K562 (cell line): Measurements from ENCODE around the gene ITPKB. TPM values are rescaled to one million over a fixed set of nuclear protein-coding genes. Genes with fewer than 3 reads are reported as not detected.

Experiments
- ATAC-seq: fragments of 200-7000 bp; cut with Tn5 transposase; 3 replicates; pipeline ENCODE4 v1.9.1; 2020; ENCODE audit warnings: moderate library complexity
- BruUV-seq: library from RNA; stranded (reverse); fragments of 400-500 nt; replicated peaks from 2 replicates; lab custom pipeline; 2021; lab: Mats Ljungman, UMichigan
- CTCF ChIA-PET: fragments of 300-600 bp; formaldehyde crosslinking; extraction: SDS; loops from one replicate; lab custom pipeline; 2021; ENCODE audit warnings: low intra/inter-chr PET ratio; lab: Yijun Ruan, JAX
- POLR2A ChIA-PET: fragments of 300-600, 350-650 bp; sonication (Branson Sonifier 250); formaldehyde crosslinking; extraction: SDS; loops from one replicate; lab custom pipeline; 2021; ENCODE audit warnings: antibody characterized with exemption, inconsistent platforms; lab: Yijun Ruan, JAX
- DNase-seq, 4 experiments: peaks; one replicate each; pipeline versions ENCODE4 v3.0.0 to v3.0.0-alpha.2; 2011 to 2018; ENCODE audit warnings: low spot score in 3 of 4, mixed read lengths in 3 of 4; ENCODE audit errors: extremely low read depth in 1 of 4
- FAIRE-seq: peaks from 2 replicates; lab custom pipeline; 2011; peaks lifted over from hg19 to GRCh38; lab: Jason Lieb, UNC
- H2AFZ ChIP-seq: 2 replicates; pipeline ENCODE4 v1.6.0; 2011; ENCODE audit warnings: low read depth, low read length, control low read depth, inconsistent platforms
- H3K27ac ChIP-seq: fragments of 200-600 bp; 3 replicates; pipeline ENCODE4 v1.8.0; 2011; ENCODE audit warnings: low read depth, mild to moderate bottlenecking, control low read depth, inconsistent platforms, low read length, moderate library complexity, mixed read lengths; ENCODE audit errors: extremely low read depth
- H3K27me3 ChIP-seq, 2 experiments: fragments of 300-600 bp in 1 of 2; 2 replicates in 1 of 2; 3 replicates in 1 of 2; pipeline versions ENCODE4 v1.6.0 to v1.8.0; 2011; ENCODE audit warnings: inconsistent platforms in 2 of 2, low read length in 2 of 2, mild to moderate bottlenecking in 1 of 2, mixed read lengths in 1 of 2, moderate library complexity in 1 of 2; ENCODE audit not compliant: control insufficient read depth in 2 of 2, insufficient read depth in 2 of 2
- H3K36me3 ChIP-seq: fragments of 300-600 bp; 3 replicates; pipeline ENCODE4 v1.8.0; 2011; ENCODE audit warnings: mild to moderate bottlenecking, low read length, inconsistent platforms; ENCODE audit not compliant: control insufficient read depth, insufficient read depth
- H3K4me1 ChIP-seq, 2 experiments: fragments of 200-600 bp in 1 of 2; replicated peaks in 1 of 2; 2 replicates in 1 of 2; 3 replicates in 1 of 2; pipeline versions ENCODE4 v1.5.1 to v1.8.0; 2011; ENCODE audit warnings: inconsistent platforms in 2 of 2, low read length in 2 of 2, mild to moderate bottlenecking in 1 of 2, mixed read lengths in 1 of 2, moderate library complexity in 1 of 2; ENCODE audit not compliant: control insufficient read depth in 2 of 2, insufficient read depth in 2 of 2
- H3K4me2 ChIP-seq: 2 replicates; pipeline ENCODE4 v1.6.1; 2011; ENCODE audit warnings: low read length, control low read depth, inconsistent platforms, mixed read lengths; ENCODE audit not compliant: insufficient read depth
- H3K4me3 ChIP-seq: fragments of 200-600 bp; sonication (generic), shearing (Covaris generic); 2 replicates; pipeline ENCODE4 v1.5.1; 2016; ENCODE audit warnings: control low read depth, inconsistent platforms
- H3K79me2 ChIP-seq: fragments of 200-600 bp; 3 replicates; pipeline ENCODE4 v1.8.0; 2011; ENCODE audit warnings: low read length, inconsistent platforms; ENCODE audit not compliant: control insufficient read depth, insufficient read depth
- H3K9ac ChIP-seq, 2 experiments: 2 replicates each; pipeline versions ENCODE4 v1.6.0 to v1.6.1; 2011; ENCODE audit warnings: low read depth in 2 of 2, low read length in 2 of 2, control low read depth in 1 of 2, inconsistent platforms in 1 of 2, mild to moderate bottlenecking in 1 of 2, mixed read lengths in 1 of 2; ENCODE audit not compliant: insufficient read depth in 1 of 2
- H3K9me1 ChIP-seq: one replicate; pipeline ENCODE4 v1.6.0; 2011; ENCODE audit warnings: inconsistent platforms, mild to moderate bottlenecking, low read length, moderate library complexity; ENCODE audit not compliant: control insufficient read depth, insufficient read depth
- H3K9me3 ChIP-seq: replicated peaks from 2 replicates; pipeline ENCODE4 v1.5.1; 2011; ENCODE audit warnings: low read depth, low read length, inconsistent platforms; ENCODE audit not compliant: control insufficient read depth, insufficient read depth
- H4K20me1 ChIP-seq: replicated peaks from 2 replicates; pipeline ENCODE4 v1.6.1; 2011; ENCODE audit warnings: low read length, inconsistent platforms, mixed read lengths; ENCODE audit not compliant: control insufficient read depth, insufficient read depth
- REST ChIP-seq, 2 experiments: fragments of 450-650 bp; formaldehyde crosslinking in 1 of 2; IDR thresholded peaks; 2 replicates each; pipeline versions ENCODE4 v1.4.0 to v1.6.1; 2014 to 2020; ENCODE audit warnings: mild to moderate bottlenecking in 2 of 2, borderline replicate concordance in 1 of 2, low read depth in 1 of 2
- WGBS: fragments of 100-300 bp; shearing (Covaris generic); methylation state at CpG from one replicate; pipeline ENCODE4 v1.1.6; 2016; ENCODE audit warnings: low coverage, mixed read lengths; ENCODE audit not compliant: insufficient coverage; ENCODE audit errors: missing lambda C conversion rate; 5-methylcytosine and 5-hydroxymethylcytosine counted together
- in situ Hi-C: fragments of 300-500 bp; cut with MboI; formaldehyde crosslinking; loops from 4 replicates; pipeline ENCODE4 v1.15.0; 2018; ENCODE audit warnings: inconsistent platforms, mixed read lengths
- intact Hi-C: fragments of 100-400 bp; cut with micrococcal nuclease; formaldehyde crosslinking; loops from 2 replicates; pipeline ENCODE4 v1.14.2; 2022
- polyA plus RNA-seq, 8 experiments: library from polyadenylated mRNA; depleted of rRNA in 4 of 8; stranded (reverse) in 5 of 8; unstranded in 3 of 8; fragments of >200 nt; fragmentation: Nextera tagmentation in 2 of 8; fragmentation: Illumina TruSeq in 1 of 8; extraction: Ambion mirVana in 2 of 8; extraction: Trizol in 1 of 8; gene quantifications; 2 replicates each; pipeline versions ENCODE4 v1.2.1 to v1.2.3, GENCODE V29; 2011 to 2014; ENCODE audit warnings: inconsistent platforms in 1 of 8, missing spikeins in 1 of 8
- total RNA-seq, 7 experiments: library from RNA; depleted of rRNA in 6 of 7; stranded (reverse); fragments of >200 nt in 6 of 7; fragmentation: Illumina TruSeq in 2 of 7; extraction: Trizol in 2 of 7; gene quantifications; 2 replicates each; pipeline versions ENCODE4 v1.2.1 to v1.2.3, GENCODE V29; 2011 to 2021; ENCODE audit warnings: low replicate concordance in 1 of 7

Gene ITPKB
- total and polyA plus RNA-seq, 9 of the 15 experiments (the other 6 are each of a cell fraction or from before 2014, with no cell fraction given), result 0.01 to 0.22 TPM; not detected in 7

- Histone ChIP-seq H3K27ac (peak overlapping the region; percentile 16; the same call in 1 of the 3 replicates), H3K9me3 (no peaks in the 10 kb centered on the region), H3K27me3 (peaks cover 27 to 45% of the 10 kb centered on the region in 2 experiments), H3K4me3 (peak overlapping the region; percentile 31), H4K20me1 (no peaks in the 10 kb centered on the region), H3K36me3 (no peaks in the 10 kb centered on the region), H2AFZ (peak overlapping the region; percentile 95), H3K79me2 (no peaks in the 10 kb centered on the region), H3K4me2 (peak overlapping the region; percentile 62), H3K4me1 (peaks cover 8 to 9% of the 10 kb centered on the region in 2 experiments; a peak in 2 of 5 replicates), H3K9me1 (no peaks in the 10 kb centered on the region), H3K9ac (peak overlapping the region; percentile 50 to 60; a peak in 2 of 4 replicates)
- peak; percentile 49 to 90 (median 86) for DNase-seq
- in situ Hi-C loops, result no loop called here
- WGBS, result 23% methylated on average over 57 of the region's 62 CpGs
- ChIA-PET POLR2A (interaction anchor here (0.8 to 1.1 kb wide), 3 partner anchors 23 to 115 kb away, joined by 3 to 5 read pairs (median 3); no protein-coding TSS in a partner anchor), CTCF (no interaction called here)
- FAIRE-seq, result no peak
- intact Hi-C loops, result no loop called here
- ATAC-seq, result peak; percentile 86
- BruUV-seq, result no TSS peak
- TF ChIP-seq REST (IDR thresholded peaks at IDR 0.05; ENCODE audit: borderline replicate concordance) (peak; percentile 80), REST (CRISPR knock-in tag; IDR thresholded peaks at IDR 0.05; ENCODE audit: low read depth) (no peak)
These were observed 35.9 kb downstream of the ITPKB start for GRCh38 chr1:226702957-226703831.
